Activated CD8-positive, alpha-beta memory T cell treated with anti-CD3 and anti-CD28 coated beads, Interleukin-2, amount 10 ng/mL, durations not matched to agents 7 days and 5 days (primary cell): Measurements from ENCODE around the gene SVEP1. TPM values are rescaled to one million over a fixed set of nuclear protein-coding genes. Genes with fewer than 3 reads are reported as not detected.
"Not testable (repeated sequence)": the region's sequence is repeated elsewhere in the genome, so short reads cannot be mapped to it uniquely, and the experiment has no call there.

Experiments
- ATAC-seq: fragments of 150-1000 bp; cut with Tn5 transposase; one replicate; pipeline ENCODE4 v1.10.0; 2021; ENCODE audit warnings: moderate library complexity
- CTCF ChIA-PET: fragments of 350-600 bp; sonication (Branson Sonifier 250); formaldehyde crosslinking; loops from one replicate; lab custom pipeline; 2021; ENCODE audit warnings: antibody characterized with exemption; lab: Charles Lee
- DNase-seq: peaks from one replicate; pipeline ENCODE4 v3.0.0-alpha.2; 2020
- H3K27ac Mint-ChIP-seq: one replicate; pipeline ENCODE4 v1.8.0; 2021; ENCODE audit warnings: mild to moderate bottlenecking, mixed read lengths
- H3K27me3 Mint-ChIP-seq: one replicate; pipeline ENCODE4 v1.8.0; 2021; ENCODE audit warnings: mixed read lengths
- H3K36me3 Mint-ChIP-seq: one replicate; pipeline ENCODE4 v1.8.0; 2021; ENCODE audit warnings: mild to moderate bottlenecking, mixed read lengths
- H3K4me1 Mint-ChIP-seq: one replicate; pipeline ENCODE4 v1.8.0; 2021; ENCODE audit warnings: mixed read lengths
- H3K4me3 Mint-ChIP-seq: one replicate; pipeline ENCODE4 v1.8.0; 2021; ENCODE audit warnings: mild to moderate bottlenecking, moderate library complexity, mixed read lengths
- H3K9me3 Mint-ChIP-seq: one replicate; pipeline ENCODE4 v1.8.0; 2022; ENCODE audit warnings: low read depth, mixed read lengths
- total RNA-seq, 2 experiments: library from RNA; stranded (reverse); gene quantifications; one replicate each; pipeline ENCODE4 v1.2.3, GENCODE V29; 2021

The SVEP1 gene
- total RNA-seq, 2 experiments from 2014 or later, result not detected

- no peaks in the 10 kb centered on the region for H3K4me1 Mint-ChIP-seq
- H3K4me3 Mint-ChIP-seq, result no peak overlapping the region
- DNase-seq (no peak), ATAC-seq (no peak)
- no peaks in the 10 kb centered on the region for H3K36me3 Mint-ChIP-seq
- no peak overlapping the region for H3K27ac Mint-ChIP-seq
- CTCF ChIA-PET, result no interaction called here
- H3K9me3 Mint-ChIP-seq, result peaks cover 10% of the 10 kb centered on the region
- H3K27me3 Mint-ChIP-seq, result no peaks in the 10 kb centered on the region
Measured at GRCh38 chr9:110531776-110532175, 47.8 kb downstream of the SVEP1 start.

- H3K27ac Mint-ChIP-seq, ATAC-seq, DNase-seq, H3K4me3 Mint-ChIP-seq, H3K27me3 Mint-ChIP-seq, CTCF ChIA-PET, H3K36me3 Mint-ChIP-seq, H3K9me3 Mint-ChIP-seq, H3K4me1 Mint-ChIP-seq: not testable (repeated sequence)
Measured at GRCh38 chr9:110531241-110531640, 48.3 kb downstream of the SVEP1 start.

GRCh38 chr9:110528645-110529044, 50.9 kb downstream of the SVEP1 start:
- H3K4me1 Mint-ChIP-seq, result no peaks in the 10 kb centered on the region
- CTCF ChIA-PET, result no interaction called here
- peaks cover 8% of the 10 kb centered on the region for H3K9me3 Mint-ChIP-seq
- no peak overlapping the region for H3K4me3 Mint-ChIP-seq
- no peaks in the 10 kb centered on the region for H3K27me3 Mint-ChIP-seq
- no peak overlapping the region for H3K27ac Mint-ChIP-seq
- no peaks in the 10 kb centered on the region for H3K36me3 Mint-ChIP-seq
- ATAC-seq (no peak), DNase-seq (no peak)

- H3K4me3 Mint-ChIP-seq, result no peak overlapping the region
- no peak overlapping the region for H3K27ac Mint-ChIP-seq
- H3K4me1 Mint-ChIP-seq, result no peaks in the 10 kb centered on the region
- ATAC-seq, result no peak
- no peaks in the 10 kb centered on the region for H3K36me3 Mint-ChIP-seq
- peaks cover 8% of the 10 kb centered on the region for H3K9me3 Mint-ChIP-seq
- no peaks in the 10 kb centered on the region for H3K27me3 Mint-ChIP-seq
- no peak for DNase-seq
- CTCF ChIA-PET, result no interaction called here
Measured at GRCh38 chr9:110526426-110526825, 53.1 kb downstream of the SVEP1 start.

- H3K27ac Mint-ChIP-seq, result no peak overlapping the region
- no peaks in the 10 kb centered on the region for H3K9me3 Mint-ChIP-seq
- H3K4me3 Mint-ChIP-seq, result no peak overlapping the region
- no peak for DNase-seq
- H3K36me3 Mint-ChIP-seq, result no peaks in the 10 kb centered on the region
- no peaks in the 10 kb centered on the region for H3K4me1 Mint-ChIP-seq
- H3K27me3 Mint-ChIP-seq, result no peaks in the 10 kb centered on the region
- CTCF ChIA-PET, result no interaction called here
- no peak for ATAC-seq
Measured at GRCh38 chr9:110521206-110521605, 58.3 kb downstream of the SVEP1 start.

- Mint-ChIP-seq H3K4me1 (no peaks in the 10 kb centered on the region), H3K9me3 (no peaks in the 10 kb centered on the region), H3K27ac (no peak overlapping the region), H3K36me3 (no peaks in the 10 kb centered on the region), H3K27me3 (no peaks in the 10 kb centered on the region), H3K4me3 (no peak overlapping the region)
- no peak for ATAC-seq
- CTCF ChIA-PET, result no interaction called here
- DNase-seq, result no peak
Measured at GRCh38 chr9:110520120-110520701, 59.3 kb downstream of the SVEP1 start.

- DNase-seq (no peak), ATAC-seq (no peak)
- CTCF ChIA-PET, result no interaction called here
- Mint-ChIP-seq H3K4me3 (no peak overlapping the region), H3K27me3 (no peaks in the 10 kb centered on the region), H3K27ac (no peak overlapping the region), H3K9me3 (peaks cover 3% of the 10 kb centered on the region), H3K36me3 (no peaks in the 10 kb centered on the region), H3K4me1 (no peaks in the 10 kb centered on the region)
Measured at GRCh38 chr9:110517483-110517882, 62.1 kb downstream of the SVEP1 start.

GRCh38 chr9:110514897-110515296, 64.6 kb downstream of the SVEP1 start:
- Mint-ChIP-seq H3K36me3 (no peaks in the 10 kb centered on the region), H3K4me1 (no peaks in the 10 kb centered on the region), H3K4me3 (no peak overlapping the region), H3K27ac (no peak overlapping the region), H3K9me3 (peaks cover 6% of the 10 kb centered on the region), H3K27me3 (no peaks in the 10 kb centered on the region)
- ATAC-seq, result no peak
- CTCF ChIA-PET, result no interaction called here
- no peak for DNase-seq

- Mint-ChIP-seq H3K4me1 (no peaks in the 10 kb centered on the region), H3K36me3 (no peaks in the 10 kb centered on the region), H3K27ac (no peak overlapping the region), H3K9me3 (peaks cover 6% of the 10 kb centered on the region), H3K27me3 (no peaks in the 10 kb centered on the region), H3K4me3 (no peak overlapping the region)
- ATAC-seq, result no peak
- DNase-seq, result no peak
- CTCF ChIA-PET, result no interaction called here
Measured at GRCh38 chr9:110512817-110513216, 66.7 kb downstream of the SVEP1 start.

- H3K4me3 Mint-ChIP-seq, result no peak overlapping the region
- ATAC-seq (no peak), DNase-seq (no peak)
- no peak overlapping the region for H3K27ac Mint-ChIP-seq
- H3K4me1 Mint-ChIP-seq, result no peaks in the 10 kb centered on the region
- H3K27me3 Mint-ChIP-seq, result no peaks in the 10 kb centered on the region
- CTCF ChIA-PET, result no interaction called here
- H3K36me3 Mint-ChIP-seq, result no peaks in the 10 kb centered on the region
- peaks cover 9% of the 10 kb centered on the region for H3K9me3 Mint-ChIP-seq
Measured at GRCh38 chr9:110509792-110510191, 69.7 kb downstream of the SVEP1 start.

GRCh38 chr9:110502842-110503241, 76.7 kb downstream of the SVEP1 start:
- CTCF ChIA-PET, result no interaction called here
- no peak overlapping the region for H3K27ac Mint-ChIP-seq
- no peak for DNase-seq

GRCh38 chr9:110499608-110500007, 79.9 kb downstream of the SVEP1 start:
- CTCF ChIA-PET, result no interaction called here
- no peaks in the 10 kb centered on the region for H3K9me3 Mint-ChIP-seq
- ATAC-seq, result no peak

More at GRCh38 chr9:110502842-110503241, 76.7 kb downstream of the SVEP1 start:
- peaks cover 3% of the 10 kb centered on the region for H3K9me3 Mint-ChIP-seq
- no peaks in the 10 kb centered on the region for H3K4me1 Mint-ChIP-seq
- no peak for ATAC-seq
- no peak overlapping the region for H3K4me3 Mint-ChIP-seq
- H3K27me3 Mint-ChIP-seq, result no peaks in the 10 kb centered on the region
- no peaks in the 10 kb centered on the region for H3K36me3 Mint-ChIP-seq

GRCh38 chr9:110487196-110487595, 92.3 kb downstream of the SVEP1 start:
- H3K4me3 Mint-ChIP-seq, result no peak overlapping the region
- DNase-seq, result no peak
- CTCF ChIA-PET, result no interaction called here
- no peaks in the 10 kb centered on the region for H3K4me1 Mint-ChIP-seq
- H3K27me3 Mint-ChIP-seq, result no peaks in the 10 kb centered on the region
- no peak overlapping the region for H3K27ac Mint-ChIP-seq
- no peak for ATAC-seq
- no peaks in the 10 kb centered on the region for H3K9me3 Mint-ChIP-seq
- no peaks in the 10 kb centered on the region for H3K36me3 Mint-ChIP-seq

More at GRCh38 chr9:110499608-110500007, 79.9 kb downstream of the SVEP1 start:
- Mint-ChIP-seq H3K4me1 (no peaks in the 10 kb centered on the region), H3K36me3 (no peaks in the 10 kb centered on the region), H3K27me3 (no peaks in the 10 kb centered on the region), H3K27ac (no peak overlapping the region), H3K4me3 (no peak overlapping the region)
- DNase-seq, result no peak

GRCh38 chr9:110486218-110486617, 93.3 kb downstream of the SVEP1 start:
- Mint-ChIP-seq H3K36me3 (no peaks in the 10 kb centered on the region), H3K27me3 (no peaks in the 10 kb centered on the region), H3K27ac (no peak overlapping the region), H3K9me3 (no peaks in the 10 kb centered on the region), H3K4me1 (no peaks in the 10 kb centered on the region), H3K4me3 (no peak overlapping the region)
- DNase-seq (no peak), ATAC-seq (no peak)
- CTCF ChIA-PET, result no interaction called here

- Mint-ChIP-seq H3K27ac (no peak overlapping the region), H3K4me1 (no peaks in the 10 kb centered on the region), H3K36me3 (no peaks in the 10 kb centered on the region), H3K9me3 (no peaks in the 10 kb centered on the region), H3K4me3 (no peak overlapping the region), H3K27me3 (no peaks in the 10 kb centered on the region)
- no peak for DNase-seq
- ATAC-seq, result no peak
- CTCF ChIA-PET, result no interaction called here
Measured at GRCh38 chr9:110479481-110479880, 100.1 kb downstream of the SVEP1 start.
